Activated CD4-positive, alpha-beta T cell treated with anti-CD3 and anti-CD28 coated beads, Interleukin-2, amount 50 U/mL, for 4 hours (primary cell): ENCODE results near the gene GAB2.
"Not testable (repeated sequence)": the region's sequence is repeated elsewhere in the genome, so short reads cannot be mapped to it uniquely, and the experiment has no call there.

Source experiments
- DNase-seq, 2 experiments: peaks; one replicate each; pipeline ENCODE4 v3.0.0-alpha.2; 2020

The GAB2 gene

DNA sequence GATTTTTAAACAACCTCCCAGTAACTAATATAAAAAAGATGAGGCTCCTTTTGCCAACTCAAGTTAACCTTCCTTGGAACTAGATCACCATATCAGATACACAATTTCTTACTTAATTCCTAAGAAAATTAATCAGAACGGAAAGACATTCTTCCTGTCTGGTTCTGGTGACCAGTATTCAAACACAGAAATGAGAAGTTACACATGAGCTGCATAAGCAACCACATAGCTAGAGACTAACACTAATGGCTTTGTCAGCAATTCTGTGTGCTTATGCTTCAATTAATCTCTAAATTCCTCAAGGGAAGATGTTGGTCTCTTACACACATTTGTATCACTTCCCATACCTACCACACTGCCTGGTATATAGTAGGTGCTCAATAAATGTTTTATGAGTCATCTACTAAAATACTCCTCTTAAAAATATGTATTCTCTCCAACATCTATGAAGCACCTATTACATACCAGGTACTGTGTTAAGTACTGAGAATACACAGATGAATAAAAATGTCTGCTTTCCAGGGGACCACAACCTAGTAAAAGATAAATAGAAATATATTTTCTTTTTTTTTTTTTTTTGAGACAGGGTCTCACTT lies 54.5 kb downstream of the GAB2 start:
- DNase-seq = no peak

DNA sequence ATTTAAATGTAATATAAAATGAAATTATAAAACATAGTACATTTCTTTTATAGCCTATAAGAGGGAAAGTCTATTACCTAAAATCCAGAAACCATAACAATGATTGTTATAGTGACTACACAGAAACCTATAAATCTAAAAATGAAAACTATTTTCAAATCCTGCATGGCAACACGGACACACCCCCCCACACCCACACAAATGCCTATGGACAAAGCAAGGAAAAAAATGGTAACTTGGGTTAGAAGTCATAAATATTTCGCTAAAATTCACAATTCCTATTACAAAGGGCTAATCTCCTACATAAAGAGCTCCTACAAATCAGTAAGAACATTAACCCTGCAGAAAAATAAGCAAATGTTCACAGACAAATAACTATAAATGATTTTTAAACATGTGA lies 56.4 kb downstream of the GAB2 start:
- no peak for DNase-seq

- DNase-seq = no peak
Observed at GRCh38 chr11:78359921-78360320, 57.7 kb downstream of the GAB2 start.

DNA sequence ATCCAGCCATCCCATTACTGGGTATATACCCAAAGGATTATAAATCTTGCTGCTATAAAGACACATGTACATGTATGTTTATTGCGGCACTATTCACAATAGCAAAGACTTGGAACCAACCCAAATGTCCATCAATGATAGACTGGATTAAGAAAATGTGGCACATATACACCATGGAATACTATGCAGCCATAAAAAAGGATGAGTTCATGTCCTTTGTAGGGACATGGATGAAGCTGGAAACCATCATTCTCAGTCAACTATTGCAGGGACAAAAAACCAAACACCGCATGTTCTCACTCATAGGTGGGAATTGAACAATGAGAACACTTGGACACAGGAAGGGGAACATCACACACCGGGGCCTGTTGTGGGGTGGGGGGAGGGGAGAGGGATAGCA lies 59.7 kb downstream of the GAB2 start:
- DNase-seq = not testable (repeated sequence)

DNA sequence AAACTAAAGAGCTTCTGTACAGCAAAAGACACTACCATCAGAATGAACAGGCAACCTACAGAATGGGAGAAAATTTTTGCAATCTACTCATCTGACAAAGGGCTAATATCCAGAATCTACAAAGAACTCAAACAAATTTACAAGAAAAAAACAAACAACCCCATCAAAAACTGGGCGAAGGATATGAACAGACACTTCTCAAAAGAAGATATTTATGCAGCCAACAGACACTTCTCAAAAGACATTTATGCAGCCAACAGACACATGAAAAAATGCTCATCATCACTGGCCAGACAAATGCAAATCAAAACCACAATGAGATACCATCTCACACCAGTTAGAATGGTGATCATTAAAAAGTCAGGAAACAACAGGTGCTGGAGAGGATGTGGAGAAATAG lies 60.2 kb downstream of the GAB2 start:
- not testable (repeated sequence) for DNase-seq

DNA sequence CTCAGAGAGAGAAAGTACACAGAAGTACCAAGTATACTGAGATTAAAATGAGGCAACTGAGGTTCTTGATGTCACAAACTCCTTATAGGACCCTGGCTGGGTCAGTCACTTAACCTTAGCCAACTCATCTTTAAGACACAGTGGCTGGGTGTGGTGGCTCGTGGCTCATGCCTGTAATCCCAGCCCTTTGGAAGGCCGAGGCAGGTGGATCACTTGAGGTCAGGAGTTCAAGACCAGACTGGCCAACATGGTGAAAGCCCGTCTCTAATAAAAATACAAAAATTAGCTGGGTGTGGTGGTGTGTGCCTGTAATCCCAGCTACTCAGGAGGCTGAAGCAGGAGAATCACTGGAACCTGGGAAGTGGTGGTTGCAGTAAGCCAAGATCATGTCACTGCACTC lies 61.9 kb downstream of the GAB2 start:
- not testable (repeated sequence) for DNase-seq

DNA sequence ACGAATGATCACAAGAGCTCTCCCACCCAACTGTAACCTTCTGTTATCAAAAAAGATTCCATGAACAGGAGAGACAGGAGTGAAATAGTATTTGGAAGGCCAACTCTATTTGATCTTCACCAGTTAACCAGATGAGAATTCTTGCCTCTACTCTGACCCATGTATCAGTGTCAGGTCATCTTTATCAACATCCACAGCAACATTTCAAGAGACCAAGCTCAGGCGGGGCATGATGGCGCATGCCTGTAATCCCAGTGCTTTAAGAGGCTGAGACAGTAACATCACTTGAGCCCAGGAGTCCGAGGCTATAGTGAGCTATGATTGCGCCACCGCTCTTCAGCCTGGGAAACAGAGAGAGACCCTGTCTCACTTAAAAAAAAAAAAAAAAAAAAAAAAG lies 62.3 kb downstream of the GAB2 start:
- no peak for DNase-seq

GRCh38 chr11:78354408-78355308 lies 63.0 kb downstream of the GAB2 start:
- no peak for DNase-seq

DNA sequence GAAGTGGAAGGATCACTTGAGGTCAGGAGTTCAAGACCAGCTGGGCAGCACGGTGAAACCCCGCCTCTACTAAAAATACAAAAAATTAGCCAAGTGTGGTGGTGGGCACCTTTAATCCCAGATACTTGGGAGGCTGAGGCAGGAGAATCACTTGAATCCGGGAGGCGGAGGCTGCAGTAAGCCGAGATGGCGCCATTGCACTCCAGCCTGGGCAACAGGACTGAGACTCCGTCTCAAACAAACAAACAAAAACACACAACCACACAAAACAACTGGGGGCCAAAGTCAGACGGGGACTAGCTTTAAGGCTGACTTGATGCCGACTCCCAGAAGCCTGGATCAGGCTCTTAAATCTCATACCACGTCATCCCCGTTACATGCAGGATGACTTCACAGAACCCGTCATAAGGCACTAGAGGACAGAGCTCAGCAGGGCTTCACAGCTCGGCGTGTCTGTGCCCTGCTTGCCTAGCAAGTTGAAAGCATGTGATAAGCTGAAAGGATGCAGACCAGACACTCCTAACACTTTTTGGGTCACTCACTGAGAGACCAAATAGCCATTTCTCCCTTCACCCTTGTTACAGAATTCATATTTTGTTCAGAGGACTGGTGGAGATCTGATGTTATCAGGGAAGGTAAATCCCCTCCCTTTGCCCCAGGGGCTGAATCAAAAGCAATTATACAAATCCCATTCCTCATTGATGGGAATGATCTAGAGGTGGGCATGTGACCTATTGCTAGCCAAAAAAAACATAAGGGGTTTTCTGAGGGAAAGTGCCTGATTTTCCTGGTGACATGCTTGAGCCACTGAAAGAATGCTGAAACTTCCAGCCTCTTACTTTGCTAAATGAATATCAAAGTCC lies 65.4 kb downstream of the GAB2 start:
- DNase-seq = no peak

DNA sequence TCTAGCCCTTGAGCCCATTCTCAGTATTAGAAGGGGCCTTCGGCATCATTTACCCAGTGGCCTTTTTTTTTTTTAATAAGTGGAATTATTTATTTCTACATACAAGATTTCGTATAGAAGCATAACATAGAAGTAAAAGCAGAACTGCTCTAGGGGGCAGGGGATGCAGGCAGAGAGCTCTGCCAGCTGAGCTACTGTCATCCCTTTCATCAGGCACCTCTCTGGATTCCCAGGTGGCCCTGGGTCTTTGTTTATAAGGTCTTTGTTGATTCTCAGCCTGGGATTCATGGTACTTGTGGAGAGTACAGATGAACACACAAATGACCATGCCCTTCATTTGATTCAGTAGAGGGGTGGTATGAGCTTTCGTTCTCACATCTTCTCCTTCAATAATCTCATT lies 66.4 kb downstream of the GAB2 start:
- no peak for DNase-seq

DNA sequence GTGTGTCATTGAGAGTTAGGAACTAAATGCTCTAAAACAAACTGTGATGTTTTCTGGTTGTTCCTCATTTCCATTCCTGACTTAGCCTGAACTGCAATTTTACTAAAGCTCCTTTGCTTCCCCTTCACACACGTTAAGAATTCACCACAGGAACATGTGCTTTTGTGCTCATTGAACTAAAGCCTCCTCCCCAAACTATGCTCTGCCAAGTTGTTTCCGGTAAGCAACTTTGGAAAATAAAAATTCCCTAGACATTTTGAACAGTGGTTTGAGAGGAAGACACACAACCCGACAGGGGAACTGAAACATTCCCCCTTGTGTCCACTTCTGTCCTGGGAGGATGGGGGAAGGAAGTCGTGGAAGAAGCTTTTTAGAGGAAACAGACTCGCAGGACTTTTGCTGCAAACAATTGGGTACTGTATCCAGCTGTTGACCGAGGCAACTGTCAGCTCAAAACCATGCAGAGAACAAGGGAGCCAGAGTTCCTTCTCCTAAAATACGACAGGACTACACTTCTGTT lies 66.9 kb downstream of the GAB2 start:
- no peak for DNase-seq

GRCh38 chr11:78350091-78350645 lies 67.5 kb downstream of the GAB2 start:
- no peak for DNase-seq

- DNase-seq = no peak
Observed at GRCh38 chr11:78349624-78350023, 68.0 kb downstream of the GAB2 start.

- no peak for DNase-seq
Observed at GRCh38 chr11:78349114-78349513, 68.5 kb downstream of the GAB2 start.

GRCh38 chr11:78347956-78348355 lies 69.7 kb downstream of the GAB2 start:
- no peak for DNase-seq

- DNase-seq = no peak
Observed at GRCh38 chr11:78346799-78347198, 70.8 kb downstream of the GAB2 start.

- no peak for DNase-seq
Observed at GRCh38 chr11:78345450-78345849, 72.2 kb downstream of the GAB2 start.

- no peak for DNase-seq
Observed at GRCh38 chr11:78344676-78345075, 72.9 kb downstream of the GAB2 start.

DNA sequence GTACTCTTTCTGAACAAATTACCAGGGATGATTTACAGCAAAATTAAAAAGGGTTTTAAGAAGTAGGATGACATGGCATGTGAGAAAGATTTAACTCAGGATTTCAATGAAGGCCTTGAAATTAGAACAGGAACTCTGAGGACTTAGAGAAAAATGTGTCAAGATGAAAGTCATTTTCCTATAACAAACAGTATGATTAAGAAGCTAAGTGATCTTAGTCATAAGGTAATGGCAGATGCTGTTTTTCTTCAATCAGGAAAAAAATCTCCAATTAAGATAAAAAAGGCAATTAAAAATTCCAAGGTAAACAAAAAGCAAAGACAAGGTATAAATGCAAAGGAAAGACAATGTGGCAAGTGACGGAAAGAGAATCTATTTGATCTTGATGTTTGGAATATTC lies 73.5 kb downstream of the GAB2 start:
- no peak for DNase-seq

GRCh38 chr11:78343303-78343702 lies 74.3 kb downstream of the GAB2 start:
- DNase-seq = no peak

DNA sequence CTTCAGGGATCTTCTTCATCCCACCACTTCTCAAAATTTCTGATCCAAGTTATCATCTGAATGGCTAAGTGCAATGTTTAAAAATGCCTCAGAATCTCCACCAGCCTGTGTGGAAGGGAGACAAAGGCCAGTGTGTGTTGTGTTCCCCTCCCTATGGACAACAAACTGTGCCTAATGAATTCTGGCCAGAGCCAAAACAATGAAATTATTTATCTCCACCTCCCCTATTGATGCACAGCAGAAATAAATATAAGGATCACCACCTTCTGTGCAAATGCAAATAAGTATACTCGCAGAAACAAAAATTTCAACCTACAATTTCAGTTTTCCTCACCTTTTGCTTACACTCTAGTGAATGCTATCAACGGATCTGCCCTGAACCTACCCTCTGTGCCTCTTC lies 75.8 kb downstream of the GAB2 start:
- no peak for DNase-seq

DNA sequence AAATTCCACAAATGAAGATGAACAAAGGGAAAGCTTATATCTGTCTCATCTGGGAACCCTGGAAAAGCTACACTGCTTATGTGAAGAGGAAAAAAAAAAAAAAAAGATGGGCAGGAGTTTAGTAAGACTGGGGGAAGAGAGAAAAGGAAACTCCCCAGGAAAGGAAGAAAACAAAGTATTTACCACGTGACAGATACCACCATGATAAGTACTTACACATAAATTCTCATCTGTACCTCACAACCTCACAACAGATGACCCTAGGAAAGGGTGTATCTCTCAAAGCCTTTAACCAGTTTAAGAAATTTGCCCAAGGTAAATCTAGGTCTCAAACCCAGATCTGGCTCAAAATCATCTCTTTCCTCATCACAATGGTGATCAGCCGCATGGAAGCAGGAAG lies 77.1 kb downstream of the GAB2 start:
- no peak for DNase-seq

DNA sequence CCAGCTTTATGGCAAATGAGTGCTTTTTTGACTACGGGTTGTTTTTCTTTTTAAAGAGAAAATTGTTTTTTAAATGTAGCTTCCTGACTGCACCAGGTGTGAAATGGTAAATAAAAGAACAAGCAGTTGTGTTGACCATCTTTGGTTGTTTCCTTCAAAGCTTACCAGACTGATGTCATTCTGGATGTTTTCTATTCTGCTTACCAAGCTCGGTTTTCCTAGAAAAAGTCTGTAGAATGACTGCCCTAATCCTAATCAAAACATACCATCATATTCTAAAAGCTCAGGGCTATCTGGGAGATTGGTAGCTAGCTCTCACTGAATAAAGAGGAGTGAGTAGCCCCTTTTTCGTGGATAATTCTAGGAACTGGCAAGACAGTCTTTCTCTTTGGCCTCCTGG lies 77.7 kb downstream of the GAB2 start:
- no peak for DNase-seq
